GM15510 (cell line): ENCODE results near the gene RELB.

Experiments used
- POLR2A ChIP-seq: IDR thresholded peaks from 3 replicates; pipeline ENCODE4 v1.6.1; 2011; ENCODE audit warnings: borderline replicate concordance; ENCODE audit not compliant: insufficient read length; ENCODE audit errors: extremely low read depth

Gene RELB

GRCh38 chr19:45001087-45001739 is at the start of gene RELB:
TSS of gene RELB (plus strand) at chr19:45001464. CDS start at chr19:45001580, 116 bp downstream.
- TF ChIP-seq POLR2A, result peak; percentile 54

- no peak for TF ChIP-seq POLR2A
Observed at GRCh38 chr19:44954278-44954648, 47.0 kb upstream of the RELB start.

GRCh38 chr19:44954649-44955504 is 46.4 kb upstream of the RELB start, which contains the start of gene CLPTM1:
TSS of gene CLPTM1 (plus strand) at chr19:44955380. CDS start at chr19:44955396, 16 bp downstream.
- peak; percentile 83 for TF ChIP-seq POLR2A

GRCh38 chr19:44955505-44956439 is 45.5 kb upstream of the RELB start:
- TF ChIP-seq POLR2A, result no peak

- TF ChIP-seq POLR2A, result no peak
Observed at GRCh38 chr19:44957526-44957925, 43.7 kb upstream of the RELB start.

- TF ChIP-seq POLR2A, result no peak
Observed at GRCh38 chr19:44958090-44958489, 43.2 kb upstream of the RELB start.

GRCh38 chr19:44959691-44960090 is 41.6 kb upstream of the RELB start:
- no peak for TF ChIP-seq POLR2A

- TF ChIP-seq POLR2A, result no peak
Observed at GRCh38 chr19:44960906-44961728, 40.1 kb upstream of the RELB start.

GRCh38 chr19:44961821-44962220 is 39.4 kb upstream of the RELB start:
- TF ChIP-seq POLR2A, result no peak

GRCh38 chr19:44968118-44968517 is 33.1 kb upstream of the RELB start:
- no peak for TF ChIP-seq POLR2A

GRCh38 chr19:44968670-44969069 is 32.6 kb upstream of the RELB start:
- TF ChIP-seq POLR2A, result no peak

GRCh38 chr19:44969437-44969836 is 31.8 kb upstream of the RELB start:
- no peak for TF ChIP-seq POLR2A

- TF ChIP-seq POLR2A, result no peak
Observed at GRCh38 chr19:44972802-44973201, 28.5 kb upstream of the RELB start.
